ENCODE measurements around the gene MPG.

The MPG gene

GRCh38 chr16:67884-68789 lies 9.9 kb upstream of the MPG start:
- no peak for DNase-seq

GRCh38 chr16:69181-69580 lies 8.8 kb upstream of the MPG start:
- DNase-seq: no peak

DNA sequence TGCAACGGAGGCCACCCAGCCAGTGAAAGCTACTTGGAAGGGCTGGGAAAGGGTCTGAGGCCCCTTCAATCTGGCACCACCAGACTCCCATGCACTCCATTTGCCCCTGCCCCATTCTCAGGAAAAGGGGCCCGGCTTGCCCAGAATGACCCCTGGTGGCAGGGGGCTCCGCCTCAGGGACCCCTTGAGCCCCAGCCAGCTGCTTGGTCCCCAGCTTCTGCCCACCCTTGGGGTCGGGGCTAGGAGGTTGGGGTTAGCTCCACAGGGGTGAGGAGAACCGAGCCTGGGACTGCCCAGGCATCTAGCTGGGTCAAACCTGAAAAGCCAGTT lies 6.8 kb upstream of the MPG start:
- DNase-seq: no peak

DNA sequence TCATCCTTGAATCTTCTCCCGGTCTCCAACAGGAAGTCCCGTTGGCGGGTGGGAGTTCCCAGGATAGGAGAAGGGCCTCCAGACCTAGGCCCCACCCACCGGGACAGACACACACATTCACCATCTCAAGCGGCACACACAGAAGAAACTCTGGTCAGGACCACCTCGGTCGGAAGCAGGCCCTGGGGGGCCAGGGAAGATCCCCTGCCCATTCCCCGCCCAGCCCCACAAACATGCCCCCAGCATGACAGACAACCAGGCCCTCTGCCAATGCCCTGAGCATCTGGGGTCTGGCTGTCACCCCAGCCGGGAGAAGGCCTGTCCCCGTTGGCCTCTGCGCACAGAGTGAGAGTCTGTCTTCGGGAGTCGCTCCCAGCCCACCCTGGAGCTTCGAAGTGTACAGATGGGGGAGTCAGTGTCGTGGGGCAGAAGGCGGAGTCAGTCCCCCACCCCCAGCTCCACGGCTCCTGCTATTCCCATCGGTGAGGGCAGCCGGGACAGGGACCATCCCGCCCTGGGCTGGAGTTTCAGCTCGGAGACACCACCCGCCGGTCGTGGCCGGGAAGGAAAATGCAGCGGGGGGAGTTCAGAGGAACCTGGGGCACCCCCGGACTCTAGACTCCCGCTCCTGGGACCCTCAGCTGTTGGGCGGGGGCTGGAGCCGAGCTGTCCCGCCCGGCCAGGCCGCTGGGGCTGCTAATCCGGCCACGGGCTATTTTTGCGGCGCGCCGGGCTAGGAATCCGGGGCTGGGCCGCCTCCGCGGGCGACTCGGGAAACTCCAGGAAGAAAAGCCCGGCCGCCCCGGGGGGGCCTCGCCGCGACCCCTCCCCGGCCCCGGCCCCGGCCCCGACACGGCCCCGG lies 6.3 kb upstream of the MPG start:
- DNase-seq: no peak

DNA sequence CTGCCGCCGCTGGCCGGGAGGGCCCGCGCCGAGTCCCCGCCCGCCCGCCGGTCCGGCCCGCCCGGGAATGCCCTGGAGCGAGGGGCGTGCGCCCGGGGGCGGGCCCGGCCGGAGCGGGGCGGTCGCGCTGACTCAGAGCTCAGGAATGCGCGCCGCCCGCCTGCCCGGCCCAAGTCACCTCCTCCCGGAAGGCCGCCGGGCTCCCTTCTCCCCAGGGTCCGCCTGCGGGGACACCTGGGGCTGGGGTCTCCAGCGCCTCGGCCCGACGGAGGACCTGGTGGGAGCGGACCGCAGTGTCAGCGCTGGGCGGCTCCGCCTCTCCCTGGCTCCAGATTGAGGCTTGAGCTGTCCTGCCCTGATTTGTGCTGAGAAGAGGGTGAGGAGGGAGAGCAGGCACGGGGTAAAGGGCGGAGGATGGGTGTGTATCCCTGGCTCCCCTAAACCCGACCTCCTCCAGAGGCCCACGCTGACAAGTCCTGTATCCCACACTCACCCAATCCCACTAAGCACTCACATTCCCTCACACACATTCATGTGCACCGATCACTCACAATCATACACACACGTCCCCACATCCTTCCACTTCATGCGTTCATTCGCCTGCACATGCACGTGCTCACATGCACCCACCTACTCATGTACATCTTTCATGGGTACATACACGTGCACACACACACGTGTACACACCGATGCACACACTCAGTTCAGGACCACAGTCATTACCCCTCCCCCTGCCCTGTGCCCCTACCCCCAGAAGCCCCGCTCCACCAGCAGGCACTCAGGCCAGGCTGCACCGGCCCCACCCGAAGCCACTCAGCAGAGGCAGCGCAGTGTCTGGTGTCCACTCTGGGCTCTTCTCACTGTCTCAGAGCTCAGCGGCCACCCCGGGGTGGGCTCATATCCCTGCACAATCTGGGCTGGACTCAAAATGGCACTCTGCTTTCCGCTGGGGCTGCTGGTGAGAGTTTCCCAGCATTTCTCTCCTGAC lies 5.2 kb upstream of the MPG start, which contains the start of gene RHBDF1:
TSS of gene RHBDF1 (minus strand) at position 71 of the 988 bp plus-strand sequence. CDS start 7,616 bp downstream, outside the sequence.
- DNase-seq: no peak

DNA sequence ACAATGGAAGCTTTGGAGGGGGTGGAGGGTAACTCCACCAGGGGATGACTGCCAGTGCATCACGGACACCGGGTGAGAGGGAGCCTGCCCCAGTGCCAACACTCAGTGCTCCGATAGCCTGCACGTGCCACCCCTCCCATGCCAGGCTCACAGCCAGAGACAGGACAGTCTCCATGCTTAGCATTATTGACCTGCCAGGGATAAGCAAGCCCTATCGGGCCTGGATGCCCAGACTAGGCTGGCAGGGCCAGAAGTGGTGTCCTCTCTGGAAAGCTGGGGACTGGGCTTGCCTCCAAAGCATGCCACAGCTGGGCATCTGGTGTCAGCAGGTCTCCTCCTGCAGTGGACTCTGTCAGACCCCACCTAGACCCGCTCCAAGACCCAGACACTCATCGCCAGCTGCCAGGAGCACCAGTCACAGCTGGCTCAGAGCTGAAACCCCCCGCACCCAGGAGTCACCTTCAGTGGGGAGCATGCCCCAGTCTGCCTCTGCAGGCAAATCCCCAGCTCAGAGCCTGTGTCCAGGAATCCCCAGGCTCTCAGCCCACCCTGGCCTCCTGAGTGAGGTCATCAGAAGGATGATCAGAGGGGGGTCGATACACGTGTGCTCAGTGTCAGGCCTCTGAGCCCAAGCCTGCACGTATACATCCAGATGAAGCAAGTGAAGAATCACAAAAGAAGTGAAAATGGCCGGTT lies 3.8 kb upstream of the MPG start:
- no peak for DNase-seq

DNA sequence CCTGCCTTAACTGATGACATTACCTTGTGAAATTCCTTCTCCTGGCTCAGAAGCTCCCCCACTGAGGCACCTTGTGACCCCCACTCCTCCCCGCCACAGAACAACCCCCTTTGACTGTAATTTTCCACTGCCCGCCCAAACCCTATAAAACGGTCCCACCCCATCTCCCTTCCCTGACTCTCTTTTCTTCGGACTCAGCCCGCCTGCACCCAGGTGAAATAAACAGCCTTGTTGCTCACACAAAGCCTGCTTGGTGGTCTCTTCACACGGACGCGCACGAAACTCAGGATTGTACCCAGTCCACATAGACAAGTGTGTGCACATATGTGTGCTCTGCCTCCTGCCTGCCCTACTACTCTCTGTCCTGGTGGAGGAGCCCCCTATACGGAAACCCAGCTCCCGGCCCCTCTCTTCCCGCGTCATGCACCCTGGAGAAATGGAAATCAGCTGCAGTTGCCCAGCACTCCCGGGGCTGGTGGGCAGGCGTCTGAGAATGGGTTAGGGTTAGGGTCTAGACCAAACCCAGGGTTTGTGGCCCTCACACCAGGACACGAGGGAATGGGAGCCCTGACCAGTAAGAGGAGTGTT lies 3.2 kb upstream of the MPG start:
- no peak for DNase-seq

- DNase-seq: no peak
These were observed 2.2 kb upstream of the MPG start for GRCh38 chr16:75580-76501.

DNA sequence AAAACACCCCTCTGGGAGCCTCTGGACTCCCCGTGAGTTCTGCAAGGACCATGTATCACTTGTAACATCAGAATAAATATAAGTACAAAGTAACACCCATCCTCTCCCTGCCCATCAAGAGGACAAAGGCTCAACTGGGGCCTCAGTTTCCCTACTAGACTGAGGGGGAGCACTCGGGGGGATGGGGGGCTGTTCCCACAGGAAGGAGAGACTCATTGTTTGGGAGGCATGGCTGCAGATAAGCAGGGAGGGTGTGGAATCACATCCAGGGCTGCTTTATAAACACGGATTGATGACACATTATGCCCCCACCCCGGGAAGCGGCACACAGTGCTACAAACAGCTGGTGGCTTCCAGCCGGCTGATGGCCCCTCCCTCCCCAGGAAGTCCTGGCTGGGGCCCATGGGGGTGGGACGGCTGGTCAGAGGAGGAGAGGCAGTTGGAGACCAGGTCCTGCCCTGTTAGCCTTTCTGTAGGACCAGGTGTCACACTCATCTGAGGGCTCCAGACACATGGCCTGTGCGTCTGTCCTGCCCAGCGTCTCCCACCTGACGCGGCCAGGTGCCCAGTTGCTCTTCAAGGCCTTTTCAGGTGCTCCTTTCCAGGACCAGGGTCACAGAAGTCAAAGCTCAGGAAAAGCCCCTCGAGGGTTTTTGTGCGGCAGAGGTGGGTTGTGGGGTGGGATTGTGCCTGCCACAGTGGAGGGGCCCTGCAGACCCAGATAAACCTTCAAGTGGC lies 1.3 kb upstream of the MPG start:
- no peak for DNase-seq

- no peak for DNase-seq
These were observed 685 bp upstream of the MPG start for GRCh38 chr16:77273-77806.

DNA sequence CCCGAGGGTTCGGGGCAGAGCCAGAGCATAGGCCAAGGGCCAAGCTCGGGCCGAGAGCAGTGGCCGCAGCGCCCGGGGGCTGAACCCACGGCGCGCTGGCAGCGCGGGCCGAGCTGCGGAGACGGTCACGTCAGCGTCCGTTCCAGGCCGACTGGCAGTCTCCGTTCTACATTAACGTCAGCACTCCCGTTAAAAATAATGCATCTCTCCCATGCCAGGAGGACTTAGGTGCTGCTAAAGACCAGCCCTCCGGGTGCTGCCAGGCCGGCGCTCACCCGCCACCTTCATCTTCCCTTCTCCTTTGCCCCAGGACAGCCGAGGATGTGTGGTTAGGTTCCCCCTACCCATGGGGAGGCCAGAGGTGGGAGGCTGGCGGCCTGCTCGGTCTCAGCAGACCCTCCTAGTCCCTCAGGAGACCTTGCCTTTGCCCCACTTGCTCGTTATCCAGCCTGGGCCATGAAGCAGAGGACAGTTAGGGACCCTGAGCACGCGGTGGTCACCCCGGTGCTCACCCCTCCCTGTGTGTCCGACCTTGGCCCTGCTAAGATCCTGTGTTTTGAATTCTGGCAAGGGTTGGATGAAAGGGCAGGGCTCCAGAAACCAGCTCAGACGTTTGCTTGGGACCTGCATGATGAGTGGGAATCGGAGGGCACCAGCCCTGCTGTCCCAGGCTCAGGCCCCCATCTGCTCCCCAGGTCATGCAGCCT lies 572 bp downstream of the MPG start:
- DNase-seq: no peak

- no peak for DNase-seq
These were observed 1.4 kb downstream of the MPG start for GRCh38 chr16:79151-80054.

DNA sequence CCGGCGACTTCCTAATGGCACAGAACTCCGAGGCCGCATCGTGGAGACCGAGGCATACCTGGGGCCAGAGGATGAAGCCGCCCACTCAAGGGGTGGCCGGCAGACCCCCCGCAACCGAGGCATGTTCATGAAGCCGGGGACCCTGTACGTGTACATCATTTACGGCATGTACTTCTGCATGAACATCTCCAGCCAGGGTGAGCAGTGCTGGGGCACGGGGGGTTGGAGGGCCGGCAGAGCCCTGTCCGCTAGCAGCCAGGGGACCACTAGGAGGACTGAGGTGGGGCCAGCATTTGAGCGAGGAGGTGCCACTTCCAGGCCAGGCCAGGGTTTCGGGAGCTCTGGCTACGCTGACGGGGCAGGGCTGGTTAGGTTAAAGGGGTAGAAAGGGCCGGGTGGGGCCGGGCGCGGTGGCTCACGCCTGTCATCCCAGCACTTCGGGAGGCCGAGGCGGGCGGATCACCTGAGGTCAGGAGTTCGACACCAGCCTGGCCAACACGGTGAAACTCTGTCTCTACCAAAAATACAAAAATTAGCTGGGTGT lies 5.1 kb downstream of the MPG start:
- DNase-seq: no peak

DNA sequence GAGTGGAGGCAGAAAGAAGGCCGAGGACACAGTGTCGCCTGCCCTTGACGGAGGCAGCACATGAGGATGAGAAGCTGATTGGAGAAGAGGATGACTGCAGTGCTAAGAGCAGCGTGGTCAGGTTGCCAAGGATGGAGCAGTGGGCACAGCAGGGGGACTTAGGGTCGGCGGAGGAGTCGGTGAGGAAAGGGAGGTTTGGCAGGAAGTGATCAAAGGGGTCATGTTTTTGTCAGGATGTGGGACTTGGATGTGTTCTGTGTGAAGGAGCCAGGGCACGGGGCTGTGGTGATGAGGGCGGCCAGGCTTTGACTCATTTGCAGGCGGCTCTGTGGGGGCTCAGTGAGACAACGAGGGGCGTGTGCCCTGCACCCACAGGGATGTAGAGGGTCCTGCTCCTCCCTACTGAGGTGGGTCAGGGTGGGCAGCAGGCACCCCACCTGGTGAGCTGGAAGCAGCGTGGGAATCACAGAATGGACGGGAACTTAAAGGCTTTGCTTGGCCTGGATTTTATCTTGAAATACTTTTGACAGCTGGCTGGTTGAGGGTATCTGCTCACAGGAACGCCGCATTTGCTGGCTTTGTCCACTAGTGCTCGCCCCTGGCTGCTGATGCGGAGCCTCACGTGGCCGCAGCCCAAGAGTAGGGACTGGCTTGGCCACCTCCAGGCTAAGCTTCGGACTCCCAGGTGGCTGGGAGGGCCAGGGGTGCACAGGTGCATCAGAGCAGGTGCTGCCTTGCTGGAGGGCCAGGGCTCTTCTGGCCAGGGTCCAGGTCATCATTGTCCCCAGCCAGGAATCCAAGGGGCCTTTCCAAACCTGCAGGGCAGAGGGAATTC lies 6.0 kb downstream of the MPG start:
- DNase-seq: no peak

DNA sequence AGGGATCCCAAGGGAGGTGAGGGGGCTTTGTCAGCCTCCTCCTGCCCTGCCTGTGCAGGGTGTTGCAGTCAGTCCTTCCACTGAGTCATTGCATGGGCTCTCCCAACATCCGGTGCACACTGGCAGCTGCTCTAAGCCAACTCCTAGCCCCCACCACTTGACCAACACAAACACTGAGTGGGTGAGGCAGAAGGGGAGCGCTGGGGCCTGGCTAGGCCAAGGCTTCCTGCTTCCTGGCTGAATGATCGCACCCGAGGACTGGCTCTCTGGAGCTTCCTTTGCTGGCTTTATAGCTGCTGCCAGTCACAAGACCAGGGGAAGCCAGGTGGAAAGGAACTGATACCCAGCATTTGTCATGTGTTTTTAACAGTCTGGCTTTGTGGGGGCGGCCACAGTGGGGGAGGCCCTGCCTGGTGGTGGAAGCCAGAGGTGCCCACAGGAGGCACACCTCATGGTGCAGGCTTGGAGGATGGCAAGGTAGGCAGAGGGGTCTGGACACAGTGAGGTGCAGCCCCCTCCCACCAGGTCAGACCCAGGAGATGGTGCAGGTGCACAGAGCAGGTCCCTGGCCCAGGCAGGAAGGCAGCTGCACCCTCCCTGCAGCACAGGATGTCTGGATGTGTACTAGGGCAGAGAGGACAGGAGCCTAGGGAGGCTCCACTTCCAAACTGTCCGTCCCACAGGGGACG lies 6.8 kb downstream of the MPG start:
- no peak for DNase-seq

- DNase-seq: no peak
These were observed 7.4 kb downstream of the MPG start for GRCh38 chr16:85407-85782.
